Panc1 (cell line): ENCODE measurements around the gene PLCB4. TPM values are rescaled to one million over a fixed set of nuclear protein-coding genes. Genes with fewer than 3 reads are reported as not detected.

Experiments used
- ATAC-seq: fragments of 200-7000 bp; cut with Tn5 transposase; 2 replicates; pipeline ENCODE4 v1.9.1; 2020; ENCODE audit warnings: mild to moderate bottlenecking, moderate library complexity
- BruUV-seq: library from RNA; stranded (reverse); fragments of 400-500 nt; replicated peaks from 2 replicates; lab custom pipeline; 2021; lab: Mats Ljungman, UMichigan
- CTCF ChIA-PET: fragments of 300-600 bp; sonication (Branson Sonifier 250); formaldehyde crosslinking; loops from one replicate; lab custom pipeline; 2022; ENCODE audit warnings: antibody characterized with exemption; lab: Charles Lee
- POLR2A ChIA-PET: fragments of 300-600 bp; sonication (Branson Sonifier 250); formaldehyde crosslinking; loops from one replicate; lab custom pipeline; 2022; ENCODE audit warnings: antibody characterized with exemption; lab: Charles Lee
- DNase-seq: peaks from one replicate; pipeline ENCODE4 v3.0.0-alpha.2; 2010; ENCODE audit warnings: low read depth, low spot score
- H3K27ac ChIP-seq: 2 replicates; pipeline ENCODE4 v1.5.1; 2011; ENCODE audit warnings: mild to moderate bottlenecking, low read length, inconsistent platforms
- H3K27me3 ChIP-seq: fragments of 200-500 bp; sonication (Bioruptor generic); 2 replicates; pipeline ENCODE4 v1.6.0; 2014; ENCODE audit warnings: low read length, inconsistent platforms; ENCODE audit not compliant: control insufficient read depth, insufficient read depth
- H3K36me3 ChIP-seq: fragments of 200-500 bp; sonication (Bioruptor generic); 2 replicates; pipeline ENCODE4 v1.5.1; 2014; ENCODE audit warnings: inconsistent platforms, mild to moderate bottlenecking, low read length, moderate library complexity; ENCODE audit not compliant: control insufficient read depth, insufficient read depth
- H3K4me1 ChIP-seq: 2 replicates; pipeline ENCODE4 v1.5.1; 2011; ENCODE audit warnings: inconsistent platforms, mild to moderate bottlenecking, low read length, moderate library complexity; ENCODE audit not compliant: control insufficient read depth, insufficient read depth
- H3K4me3 ChIP-seq, 2 experiments: 2 replicates each; pipeline ENCODE4 v1.5.1; 2011 to 2012; ENCODE audit warnings: low read depth in 2 of 2, low read length in 2 of 2, mild to moderate bottlenecking in 2 of 2, inconsistent platforms in 1 of 2, moderate library complexity in 1 of 2
- H3K9me3 ChIP-seq: fragments of 200-500 bp; sonication (Bioruptor generic); 2 replicates; pipeline ENCODE4 v1.5.1; 2014; ENCODE audit warnings: low read depth, mild to moderate bottlenecking, inconsistent platforms, low read length, moderate library complexity; ENCODE audit not compliant: control insufficient read depth, insufficient read depth
- POLR2AphosphoS5 ChIP-seq: IDR thresholded peaks from 2 replicates; pipeline ENCODE4 v1.6.1; 2012; ENCODE audit warnings: mild to moderate bottlenecking, low read depth, low read length, moderate library complexity
- SIN3A ChIP-seq: IDR thresholded peaks from 2 replicates; pipeline ENCODE4 v1.6.1; 2012; ENCODE audit warnings: low read depth, mild to moderate bottlenecking, low read length, moderate library complexity, borderline replicate concordance; ENCODE audit not compliant: insufficient read depth
- TCF7L2 ChIP-seq: IDR thresholded peaks from 2 replicates; pipeline ENCODE4 v1.6.1; 2011; ENCODE audit warnings: mild to moderate bottlenecking, low read depth, low read length, inconsistent platforms
- in situ Hi-C: cut with HindIII; loops from 2 replicates; pipeline ENCODE4 v1.10.0; 2016; ENCODE audit warnings: low sequenced_read_pairs, low pct_unique_long_range_greater_than_20kb
- intact Hi-C: fragments of 100-400 bp; cut with micrococcal nuclease; formaldehyde crosslinking; loops from one replicate; pipeline ENCODE4 v1.10.0; 2022; ENCODE audit not compliant: unreplicated experiment
- total RNA-seq: library from RNA; stranded (reverse); gene quantifications from one replicate; pipeline ENCODE4 v1.2.1, GENCODE V29; 2021; ENCODE audit not compliant: unreplicated experiment
- TF ChIP-seq, protein P1 (sequence below): fragments of 450-650 bp; IDR thresholded peaks from 2 replicates; pipeline ENCODE4 v1.5.1; 2017; ENCODE audit warnings: mild to moderate bottlenecking
- TF ChIP-seq, protein P2 (sequence below), 2 experiments: IDR thresholded peaks; 2 replicates each; pipeline ENCODE4 v1.6.1; 2011 to 2012; ENCODE audit warnings: low read depth in 2 of 2, control low read depth in 1 of 2, low read length in 1 of 2, mild to moderate bottlenecking in 1 of 2, moderate library complexity in 1 of 2; ENCODE audit not compliant: insufficient read depth in 1 of 2

PLCB4 gene
- total RNA-seq, 1 experiment from 2014 or later: 1.5 TPM

DNA sequence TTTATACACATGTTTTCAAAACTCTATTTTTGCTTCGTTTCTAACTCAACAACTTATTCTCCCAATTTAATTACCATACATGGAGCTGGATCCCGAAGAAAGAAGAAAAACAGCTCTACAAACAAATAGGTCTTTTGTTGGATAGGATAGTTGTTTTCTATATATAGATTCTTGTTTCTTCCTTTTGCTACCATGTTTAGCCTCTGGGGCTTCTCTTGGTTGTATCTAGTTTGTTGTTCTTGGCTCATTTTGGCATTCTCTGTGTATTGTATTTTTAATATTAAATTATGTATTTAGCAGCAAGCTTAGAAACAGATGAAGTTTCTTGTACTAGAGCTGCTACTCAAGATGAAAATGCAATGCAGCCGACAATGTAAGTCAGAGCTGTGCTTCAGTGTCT is 60.9 kb downstream of the PLCB4 start:
- Histone ChIP-seq H3K27ac (no peak overlapping the region), H3K9me3 (no peaks in the 10 kb centered on the region), H3K4me1 (no peaks in the 10 kb centered on the region), H3K4me3 (no peak overlapping the region), H3K36me3 (no peaks in the 10 kb centered on the region), H3K27me3 (no peaks in the 10 kb centered on the region)
- BruUV-seq: no TSS peak
- POLR2A ChIA-PET: no interaction called here
- no peak for TF ChIP-seq POLR2AphosphoS5
- TF ChIP-seq TCF7L2: no peak
- TF ChIP-seq SIN3A: no peak
- TF ChIP-seq, protein P1, sequence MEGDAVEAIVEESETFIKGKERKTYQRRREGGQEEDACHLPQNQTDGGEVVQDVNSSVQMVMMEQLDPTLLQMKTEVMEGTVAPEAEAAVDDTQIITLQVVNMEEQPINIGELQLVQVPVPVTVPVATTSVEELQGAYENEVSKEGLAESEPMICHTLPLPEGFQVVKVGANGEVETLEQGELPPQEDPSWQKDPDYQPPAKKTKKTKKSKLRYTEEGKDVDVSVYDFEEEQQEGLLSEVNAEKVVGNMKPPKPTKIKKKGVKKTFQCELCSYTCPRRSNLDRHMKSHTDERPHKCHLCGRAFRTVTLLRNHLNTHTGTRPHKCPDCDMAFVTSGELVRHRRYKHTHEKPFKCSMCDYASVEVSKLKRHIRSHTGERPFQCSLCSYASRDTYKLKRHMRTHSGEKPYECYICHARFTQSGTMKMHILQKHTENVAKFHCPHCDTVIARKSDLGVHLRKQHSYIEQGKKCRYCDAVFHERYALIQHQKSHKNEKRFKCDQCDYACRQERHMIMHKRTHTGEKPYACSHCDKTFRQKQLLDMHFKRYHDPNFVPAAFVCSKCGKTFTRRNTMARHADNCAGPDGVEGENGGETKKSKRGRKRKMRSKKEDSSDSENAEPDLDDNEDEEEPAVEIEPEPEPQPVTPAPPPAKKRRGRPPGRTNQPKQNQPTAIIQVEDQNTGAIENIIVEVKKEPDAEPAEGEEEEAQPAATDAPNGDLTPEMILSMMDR: no peak
- TF ChIP-seq, protein P2, sequence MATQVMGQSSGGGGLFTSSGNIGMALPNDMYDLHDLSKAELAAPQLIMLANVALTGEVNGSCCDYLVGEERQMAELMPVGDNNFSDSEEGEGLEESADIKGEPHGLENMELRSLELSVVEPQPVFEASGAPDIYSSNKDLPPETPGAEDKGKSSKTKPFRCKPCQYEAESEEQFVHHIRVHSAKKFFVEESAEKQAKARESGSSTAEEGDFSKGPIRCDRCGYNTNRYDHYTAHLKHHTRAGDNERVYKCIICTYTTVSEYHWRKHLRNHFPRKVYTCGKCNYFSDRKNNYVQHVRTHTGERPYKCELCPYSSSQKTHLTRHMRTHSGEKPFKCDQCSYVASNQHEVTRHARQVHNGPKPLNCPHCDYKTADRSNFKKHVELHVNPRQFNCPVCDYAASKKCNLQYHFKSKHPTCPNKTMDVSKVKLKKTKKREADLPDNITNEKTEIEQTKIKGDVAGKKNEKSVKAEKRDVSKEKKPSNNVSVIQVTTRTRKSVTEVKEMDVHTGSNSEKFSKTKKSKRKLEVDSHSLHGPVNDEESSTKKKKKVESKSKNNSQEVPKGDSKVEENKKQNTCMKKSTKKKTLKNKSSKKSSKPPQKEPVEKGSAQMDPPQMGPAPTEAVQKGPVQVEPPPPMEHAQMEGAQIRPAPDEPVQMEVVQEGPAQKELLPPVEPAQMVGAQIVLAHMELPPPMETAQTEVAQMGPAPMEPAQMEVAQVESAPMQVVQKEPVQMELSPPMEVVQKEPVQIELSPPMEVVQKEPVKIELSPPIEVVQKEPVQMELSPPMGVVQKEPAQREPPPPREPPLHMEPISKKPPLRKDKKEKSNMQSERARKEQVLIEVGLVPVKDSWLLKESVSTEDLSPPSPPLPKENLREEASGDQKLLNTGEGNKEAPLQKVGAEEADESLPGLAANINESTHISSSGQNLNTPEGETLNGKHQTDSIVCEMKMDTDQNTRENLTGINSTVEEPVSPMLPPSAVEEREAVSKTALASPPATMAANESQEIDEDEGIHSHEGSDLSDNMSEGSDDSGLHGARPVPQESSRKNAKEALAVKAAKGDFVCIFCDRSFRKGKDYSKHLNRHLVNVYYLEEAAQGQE (IDR thresholded peaks at IDR 0.05; ENCODE audit: insufficient read depth in 1 of 2, low read depth in 2 of 2, low read length in 1 of 2): no peak
- CTCF ChIA-PET: no interaction called here
- intact Hi-C loops (no loop called here), in situ Hi-C loops (no loop called here)
- no peak for ATAC-seq
- no peak for DNase-seq

DNA sequence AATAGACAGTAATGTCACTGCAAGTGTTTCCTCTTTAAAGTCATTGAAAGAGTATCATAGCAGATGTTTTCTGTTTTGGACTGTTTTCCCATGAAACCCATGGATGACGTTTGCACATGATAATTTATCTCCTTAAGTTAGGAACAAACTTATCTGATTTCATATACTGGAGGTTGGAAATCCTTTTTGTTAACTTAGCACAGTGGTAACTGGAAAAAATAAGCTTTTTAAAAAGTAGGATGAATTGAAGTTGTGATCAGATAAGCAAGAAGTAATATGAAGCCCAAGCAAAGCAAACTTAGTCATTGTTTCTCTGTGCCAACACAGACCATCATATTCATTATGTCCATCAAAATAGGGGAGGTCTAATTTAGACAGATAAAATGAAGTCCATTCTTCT is 61.6 kb downstream of the PLCB4 start:
- no peaks in the 10 kb centered on the region for H3K9me3 ChIP-seq
- no peak for ATAC-seq
- no peak overlapping the region for H3K27ac ChIP-seq
- TF ChIP-seq, protein P2 (IDR thresholded peaks at IDR 0.05; ENCODE audit: insufficient read depth in 1 of 2, low read depth in 2 of 2, low read length in 1 of 2): no peak
- no peak for TF ChIP-seq SIN3A
- TF ChIP-seq TCF7L2: no peak
- TF ChIP-seq, protein P1: no peak
- no peak for TF ChIP-seq POLR2AphosphoS5
- H3K4me1 ChIP-seq: no peaks in the 10 kb centered on the region
- no peak overlapping the region for H3K4me3 ChIP-seq
- ChIA-PET CTCF (no interaction called here), POLR2A (no interaction called here)
- no peaks in the 10 kb centered on the region for H3K27me3 ChIP-seq
- no peak for DNase-seq
- intact Hi-C loops (no loop called here), in situ Hi-C loops (no loop called here)
- no TSS peak for BruUV-seq
- H3K36me3 ChIP-seq: no peaks in the 10 kb centered on the region
